Endothelial cell of umbilical vein (primary cell): Measurements from ENCODE around the gene CEBPB.

Source experiments
- CTCF ChIP-seq, 2 donors: IDR thresholded peaks; 1 replicate in 1 of 2; 2 replicates in 1 of 2; pipeline ENCODE4 v1.5.1; 2011; ENCODE audit warnings: low read length in 2 of 2, mild to moderate bottlenecking in 2 of 2, moderate library complexity in 2 of 2, control low read depth in 1 of 2, inconsistent platforms in 1 of 2, low read depth in 1 of 2; ENCODE audit not compliant: insufficient read depth in 1 of 2; ENCODE audit errors: extremely low read depth in 1 of 2
- FOS ChIP-seq: IDR thresholded peaks from 2 replicates; pipeline ENCODE4 v1.6.1; 2011; ENCODE audit warnings: mild to moderate bottlenecking, low read length, moderate library complexity, borderline replicate concordance; ENCODE audit not compliant: insufficient read depth
- GATA2 ChIP-seq: IDR thresholded peaks from 2 replicates; pipeline ENCODE4 v1.7.0; 2011; ENCODE audit warnings: low read depth, mild to moderate bottlenecking, moderate library complexity, mixed read lengths, low read length; ENCODE audit not compliant: insufficient read length, insufficient read depth
- POLR2A ChIP-seq: IDR thresholded peaks from 2 replicates; pipeline ENCODE4 v1.6.1; 2012; ENCODE audit warnings: low read depth, mild to moderate bottlenecking, control low read depth, low read length
- POLR2AphosphoS5 ChIP-seq: IDR thresholded peaks from 2 replicates; pipeline ENCODE4 v1.6.1; 2012; ENCODE audit warnings: low read depth, mild to moderate bottlenecking, control low read depth, low read length, moderate library complexity; ENCODE audit not compliant: insufficient read depth

GRCh38 chr20:50214226-50215024 is 23.8 kb downstream of the CEBPB start:
- TF ChIP-seq POLR2A (no peak), CTCF (IDR thresholded peaks at IDR 0.05; ENCODE audit: extremely low read depth in 1 of 2, insufficient read depth in 1 of 2, low read depth in 1 of 2, low read length in 2 of 2) (no peak), POLR2AphosphoS5 (no peak), GATA2 (no peak), FOS (no peak)
